Loucy (cell line): ENCODE measurements around the gene AP3D1.

Experiments used
- EZH2phosphoT487 ChIP-seq: fragments of 200-600 bp; IDR thresholded peaks from 2 replicates; pipeline ENCODE4 v1.6.1; 2018; ENCODE audit warnings: antibody characterized with exemption, mild to moderate bottlenecking, moderate library complexity, borderline replicate concordance
- TF ChIP-seq, protein P1 (sequence below): fragments of 200-600 bp; sonication (generic); conservative IDR thresholded peaks from 2 replicates; pipeline ENCODE4 v1.5.1; 2014; ENCODE audit warnings: mild to moderate bottlenecking, antibody characterized with exemption, low read length

DNA sequence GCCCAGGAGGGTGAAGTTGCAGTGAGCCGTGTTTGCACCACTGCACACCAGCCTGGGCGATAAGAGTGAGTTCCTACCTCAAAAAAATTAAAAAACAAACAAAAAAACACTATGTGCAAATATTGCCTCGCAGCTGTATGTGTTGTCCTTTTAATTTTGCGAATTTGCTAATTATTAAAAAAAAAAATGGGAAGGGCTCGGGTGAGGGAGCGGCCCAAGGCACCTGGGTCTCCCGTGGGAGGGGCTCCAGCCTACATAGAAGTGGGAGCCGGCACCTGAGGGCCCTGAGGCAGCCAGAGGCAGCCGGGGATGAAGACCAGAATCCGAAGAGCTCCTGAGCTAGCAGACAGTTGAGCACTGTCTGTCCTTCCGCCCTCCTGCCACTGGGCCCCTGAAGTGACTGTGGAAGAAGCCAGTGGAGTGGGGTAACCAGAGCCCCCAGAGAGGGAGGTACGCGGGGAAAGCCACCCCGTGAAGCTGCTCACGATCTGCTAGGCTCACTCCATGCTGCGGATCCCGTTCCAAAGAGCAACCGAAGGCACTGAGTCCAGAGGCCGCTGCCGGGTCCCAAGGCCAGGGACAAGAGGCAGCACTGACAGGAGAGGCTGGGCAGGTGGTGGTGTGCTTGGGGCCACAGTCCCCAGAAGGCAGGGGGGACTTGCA, 48.2 kb downstream of the AP3D1 start:
- TF ChIP-seq, protein P1, sequence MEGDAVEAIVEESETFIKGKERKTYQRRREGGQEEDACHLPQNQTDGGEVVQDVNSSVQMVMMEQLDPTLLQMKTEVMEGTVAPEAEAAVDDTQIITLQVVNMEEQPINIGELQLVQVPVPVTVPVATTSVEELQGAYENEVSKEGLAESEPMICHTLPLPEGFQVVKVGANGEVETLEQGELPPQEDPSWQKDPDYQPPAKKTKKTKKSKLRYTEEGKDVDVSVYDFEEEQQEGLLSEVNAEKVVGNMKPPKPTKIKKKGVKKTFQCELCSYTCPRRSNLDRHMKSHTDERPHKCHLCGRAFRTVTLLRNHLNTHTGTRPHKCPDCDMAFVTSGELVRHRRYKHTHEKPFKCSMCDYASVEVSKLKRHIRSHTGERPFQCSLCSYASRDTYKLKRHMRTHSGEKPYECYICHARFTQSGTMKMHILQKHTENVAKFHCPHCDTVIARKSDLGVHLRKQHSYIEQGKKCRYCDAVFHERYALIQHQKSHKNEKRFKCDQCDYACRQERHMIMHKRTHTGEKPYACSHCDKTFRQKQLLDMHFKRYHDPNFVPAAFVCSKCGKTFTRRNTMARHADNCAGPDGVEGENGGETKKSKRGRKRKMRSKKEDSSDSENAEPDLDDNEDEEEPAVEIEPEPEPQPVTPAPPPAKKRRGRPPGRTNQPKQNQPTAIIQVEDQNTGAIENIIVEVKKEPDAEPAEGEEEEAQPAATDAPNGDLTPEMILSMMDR = no peak
- TF ChIP-seq EZH2phosphoT487 = no peak
